Muscle of leg (tissue), 11 donors: ENCODE results near the gene CYFIP1. TPM values are rescaled to one million over a fixed set of nuclear protein-coding genes. Genes with fewer than 3 reads are reported as not detected.
"Not testable (repeated sequence)": the region's sequence is repeated elsewhere in the genome, so short reads cannot be mapped to it uniquely, and the experiment has no call there.

ENCODE experiments used
- DNase-seq: peaks from one replicate; pipeline ENCODE4 v3.0.0; 2013
- H3K27ac ChIP-seq: one replicate; pipeline ENCODE4 v1.5.1; 2013; ENCODE audit warnings: mild to moderate bottlenecking, low read length, control low read depth
- H3K27me3 ChIP-seq: one replicate; pipeline ENCODE4 v1.6.1; 2013; ENCODE audit warnings: low read length; ENCODE audit not compliant: control insufficient read depth, insufficient read depth
- H3K36me3 ChIP-seq: one replicate; pipeline ENCODE4 v1.6.1; 2013; ENCODE audit warnings: low read length; ENCODE audit not compliant: control insufficient read depth, insufficient read depth
- H3K4me1 ChIP-seq: one replicate; pipeline ENCODE4 v1.6.1; 2013; ENCODE audit warnings: low read length; ENCODE audit not compliant: control insufficient read depth, insufficient read depth
- H3K4me3 ChIP-seq: one replicate; pipeline ENCODE4 v1.5.1; 2013; ENCODE audit warnings: low read length, control low read depth
- H3K9me3 ChIP-seq: replicated peaks from 2 replicates; pipeline ENCODE4 v1.6.1; 2013; ENCODE audit warnings: low read depth, low read length; ENCODE audit not compliant: control insufficient read depth
- WGBS: methylation state at CpG from one replicate; pipeline ENCODE4 v1.1.5; 2013; ENCODE audit warnings: missing lambda C conversion rate; ENCODE audit not compliant: insufficient coverage; 5-methylcytosine and 5-hydroxymethylcytosine counted together
- polyA plus RNA-seq, 8 donors: library from polyadenylated mRNA; unstranded; fragments of 120-200 nt; gene quantifications; one replicate each; pipeline versions ENCODE4 v1.2.1 to v1.2.3, GENCODE V29; 2013; ENCODE audit warnings: inconsistent platforms in 1 of 8, low replicate concordance in 1 of 8; ENCODE audit not compliant: insufficient read length in 8 of 8, insufficient read depth in 1 of 8
- total RNA-seq: library from RNA; stranded (reverse); fragments of 120-200 nt; gene quantifications from one replicate; pipeline ENCODE4 v1.2.4, GENCODE V29; 2013

Gene CYFIP1
- total and polyA plus RNA-seq, 9 donors: 46.4 to 75.3 (median 61.0) TPM

DNA sequence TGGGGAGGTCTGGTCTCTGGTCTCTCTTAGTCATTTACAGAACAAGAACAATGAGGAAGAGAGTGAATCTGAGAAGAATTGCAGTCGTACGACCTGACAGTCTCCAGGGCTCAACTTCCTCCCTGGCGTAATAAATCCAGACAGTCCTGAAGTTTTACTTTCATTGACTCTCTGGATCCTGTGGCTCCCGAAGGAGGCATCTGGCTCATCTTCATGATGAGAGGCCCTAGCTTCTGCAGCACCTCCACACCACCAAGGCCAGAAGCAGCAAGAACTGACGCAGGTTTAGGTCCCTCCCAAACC, 11.8 kb upstream of the CYFIP1 start:
- DNase-seq: no peak
- Histone ChIP-seq H3K27ac (no peak overlapping the region), H3K9me3 (no peaks in the 10 kb centered on the region), H3K27me3 (no peaks in the 10 kb centered on the region), H3K4me1 (no peaks in the 10 kb centered on the region), H3K36me3 (peaks cover 14% of the 10 kb centered on the region), H3K4me3 (no peak overlapping the region)
- WGBS: 45% methylated on average over 2 of the region's 5 CpGs

DNA sequence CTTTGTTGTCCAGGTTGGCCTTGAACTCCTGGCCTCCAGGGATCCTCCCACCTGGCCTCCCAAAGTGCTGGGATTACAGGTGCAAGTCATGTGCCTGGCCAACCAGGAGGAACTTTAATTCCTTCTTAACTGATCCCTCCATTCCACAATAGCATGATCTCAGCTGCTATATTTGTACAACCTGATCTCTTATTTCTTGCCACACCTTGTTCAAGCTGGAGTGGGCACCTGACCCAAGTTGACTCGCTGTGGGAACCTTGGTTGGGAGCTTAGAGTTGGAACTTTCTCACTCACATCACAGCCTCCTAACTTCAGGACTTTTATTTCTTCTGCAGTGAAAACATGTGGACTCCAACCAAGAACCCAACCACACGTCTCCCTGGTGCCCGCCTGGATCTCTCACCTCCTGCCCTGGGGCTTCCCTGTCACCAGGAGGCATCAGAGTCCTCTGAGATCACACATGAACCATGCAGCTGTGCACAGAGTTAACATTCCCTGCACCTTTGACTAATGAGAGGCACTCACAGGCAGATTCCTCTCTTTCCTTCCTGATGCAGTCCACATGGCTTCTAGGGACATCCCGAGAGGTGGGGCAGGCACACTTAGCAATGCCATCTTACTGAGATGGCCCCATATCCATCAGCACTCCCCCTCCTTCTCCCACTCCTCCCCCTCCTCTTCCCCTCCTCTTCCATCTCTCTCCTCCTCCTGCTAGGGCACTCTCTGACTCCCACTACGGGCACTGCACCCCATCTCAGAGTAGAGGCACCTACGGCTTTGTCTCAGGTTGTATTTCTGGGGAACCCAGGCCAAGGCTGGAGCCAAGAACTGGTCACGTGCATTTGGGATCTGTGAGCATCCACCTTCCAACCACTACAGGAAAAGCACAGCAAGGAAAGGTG, 9.7 kb upstream of the CYFIP1 start:
- Histone ChIP-seq H3K9me3 (no peaks in the 10 kb centered on the region), H3K4me1 (no peaks in the 10 kb centered on the region), H3K27ac (no peak overlapping the region), H3K4me3 (no peak overlapping the region), H3K36me3 (peaks cover 7% of the 10 kb centered on the region), H3K27me3 (no peaks in the 10 kb centered on the region)
- no peak for DNase-seq
- WGBS: 61% methylated on average over 4 of the region's 7 CpGs

DNA sequence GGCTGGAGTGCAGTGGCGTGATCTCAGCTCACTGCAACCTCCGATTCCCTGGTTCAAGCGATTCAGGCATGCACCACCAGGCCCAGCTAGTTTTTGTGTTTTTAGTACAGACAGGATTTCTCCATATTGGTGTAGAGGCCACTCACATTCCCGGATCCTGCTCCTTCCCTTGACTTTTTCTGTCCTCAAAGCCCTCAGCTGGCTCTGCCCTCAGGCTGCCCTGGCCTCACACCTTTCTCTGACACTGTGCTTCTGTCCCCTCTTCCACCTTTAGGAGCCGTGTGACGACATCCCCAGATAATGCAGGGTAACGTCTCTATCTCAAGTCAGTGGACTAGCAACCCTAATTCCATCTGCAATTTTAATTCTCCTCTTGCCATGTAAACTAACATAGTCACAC, 8.6 kb upstream of the CYFIP1 start:
- no peak for DNase-seq
- Histone ChIP-seq H3K36me3 (peaks cover 3% of the 10 kb centered on the region), H3K27ac (no peak overlapping the region), H3K27me3 (no peaks in the 10 kb centered on the region), H3K4me3 (no peak overlapping the region), H3K9me3 (no peaks in the 10 kb centered on the region), H3K4me1 (no peaks in the 10 kb centered on the region)
- 77% methylated on average over 5 of the region's 7 CpGs for WGBS

DNA sequence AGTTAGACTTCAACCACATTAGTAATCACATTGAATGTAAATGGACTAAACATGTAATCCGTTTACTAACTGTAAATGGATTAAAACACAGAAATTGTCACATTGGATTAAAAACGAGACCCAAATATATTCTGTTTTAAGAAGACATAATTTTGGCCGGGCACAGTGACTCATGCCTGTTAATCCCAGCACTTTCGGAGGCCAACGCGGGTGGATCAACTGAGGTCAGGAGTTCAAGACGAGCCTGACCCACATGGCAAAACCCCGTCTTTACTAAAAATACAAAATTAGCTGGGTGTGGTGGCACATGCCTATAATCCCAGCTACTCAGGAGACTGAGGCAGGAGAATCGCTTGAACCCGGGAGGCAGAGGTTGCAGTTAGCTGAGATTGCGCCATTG, 1.8 kb upstream of the CYFIP1 start:
- H3K36me3 ChIP-seq, H3K27ac ChIP-seq, DNase-seq, H3K27me3 ChIP-seq, H3K9me3 ChIP-seq, H3K4me1 ChIP-seq, H3K4me3 ChIP-seq: not testable (repeated sequence)
- 83% methylated on average over 5 of the region's 11 CpGs for WGBS

DNA sequence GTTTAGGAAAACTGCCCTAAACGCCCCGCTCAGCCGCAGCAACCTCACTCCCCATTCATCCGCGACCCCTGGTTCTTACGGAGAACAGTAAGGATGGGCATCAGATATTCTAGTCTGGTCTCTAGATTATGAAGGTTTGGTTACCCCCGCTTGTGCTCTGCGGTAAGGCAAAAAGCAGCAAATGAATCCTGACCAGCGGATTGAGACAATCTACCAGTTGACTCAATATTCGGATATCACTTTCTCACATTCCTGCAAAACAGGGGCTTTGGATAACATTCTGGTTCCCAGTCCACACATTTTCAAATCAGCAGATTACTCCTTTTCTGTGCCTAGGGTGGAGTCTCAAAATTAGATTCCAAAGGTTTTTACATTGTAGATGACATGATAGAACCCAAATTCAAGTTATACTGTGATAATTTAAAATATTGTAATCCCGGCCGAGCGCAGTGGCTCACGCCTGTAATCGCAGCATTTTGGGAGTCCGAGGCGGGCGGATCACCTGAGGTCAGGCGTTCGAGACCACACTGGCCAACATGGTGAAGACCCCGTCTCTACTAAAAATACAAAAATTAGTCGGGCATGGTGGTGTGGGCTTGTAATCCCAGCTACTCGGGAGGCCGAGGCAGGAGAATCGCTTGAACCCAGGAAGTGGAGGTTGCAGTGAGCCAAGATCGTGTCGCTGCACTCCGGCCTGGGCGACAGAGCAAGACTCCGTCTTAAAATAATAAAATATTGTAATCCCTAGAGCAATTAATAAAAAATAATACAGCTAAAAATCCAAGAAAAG, 1.1 kb upstream of the CYFIP1 start:
- H3K36me3 ChIP-seq: no peaks in the 10 kb centered on the region
- peak overlapping the region; percentile 81 for H3K4me3 ChIP-seq
- no peak for DNase-seq
- peak overlapping the region; percentile 13 for H3K27ac ChIP-seq
- peaks cover 2% of the 10 kb centered on the region for H3K27me3 ChIP-seq
- H3K9me3 ChIP-seq: no peaks in the 10 kb centered on the region
- WGBS: 63% methylated on average over 10 of the region's 30 CpGs
- H3K4me1 ChIP-seq: peaks cover 6% of the 10 kb centered on the region

DNA sequence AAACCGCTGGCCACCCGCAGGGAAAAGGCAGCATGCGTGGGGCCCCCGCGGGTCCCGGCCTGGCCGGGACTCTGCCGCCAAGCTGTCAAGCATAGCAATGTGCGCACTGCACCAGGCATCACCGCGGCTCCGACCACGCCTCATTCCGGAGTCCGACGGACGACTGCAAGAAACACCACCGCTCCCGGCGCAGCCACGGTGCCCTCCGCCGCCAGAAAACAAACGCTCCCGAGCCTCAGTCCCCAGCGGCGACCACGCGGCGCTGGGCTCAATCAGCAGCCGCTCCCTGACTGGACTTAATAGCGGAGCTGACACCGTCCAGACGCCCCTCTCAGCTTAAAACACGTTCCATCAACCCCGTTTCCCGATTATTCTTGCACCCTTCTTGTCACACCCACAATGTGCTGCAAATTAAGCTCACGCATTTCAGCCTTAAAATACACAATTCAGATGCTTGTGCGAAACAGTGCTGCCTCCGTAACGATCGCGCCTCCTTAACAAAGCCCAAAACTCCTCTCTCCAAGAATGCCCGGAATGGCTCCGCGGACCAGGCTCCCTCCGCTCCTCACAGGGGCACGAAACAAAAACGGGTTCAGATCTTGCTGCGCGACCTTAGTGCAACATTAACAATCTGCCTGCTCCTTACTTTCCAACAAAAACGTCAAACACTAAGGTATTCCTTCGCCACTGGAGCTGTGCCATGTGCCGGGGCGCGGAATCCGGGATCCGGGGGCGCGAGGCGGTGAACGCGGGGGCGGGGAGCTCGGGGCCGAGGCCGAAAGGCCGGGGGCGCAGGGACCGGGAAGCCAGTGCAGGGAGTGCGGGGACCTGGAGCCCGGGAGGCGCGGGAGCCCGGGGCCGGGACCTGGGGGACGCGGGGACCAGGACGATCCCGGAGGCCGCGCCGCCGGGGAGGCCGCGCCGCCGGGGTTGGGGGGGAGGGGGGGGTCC, 655 bp downstream of the CYFIP1 start:
- Histone ChIP-seq H3K9me3 (no peaks in the 10 kb centered on the region), H3K27ac (peak overlapping the region; percentile 71), H3K4me1 (peaks cover 6% of the 10 kb centered on the region), H3K4me3 (peak overlapping the region; percentile 81), H3K36me3 (no peaks in the 10 kb centered on the region), H3K27me3 (peaks cover 2% of the 10 kb centered on the region)
- DNase-seq: peak; percentile 50
- under 1% methylated on average over 78 of the region's 88 CpGs for WGBS

DNA sequence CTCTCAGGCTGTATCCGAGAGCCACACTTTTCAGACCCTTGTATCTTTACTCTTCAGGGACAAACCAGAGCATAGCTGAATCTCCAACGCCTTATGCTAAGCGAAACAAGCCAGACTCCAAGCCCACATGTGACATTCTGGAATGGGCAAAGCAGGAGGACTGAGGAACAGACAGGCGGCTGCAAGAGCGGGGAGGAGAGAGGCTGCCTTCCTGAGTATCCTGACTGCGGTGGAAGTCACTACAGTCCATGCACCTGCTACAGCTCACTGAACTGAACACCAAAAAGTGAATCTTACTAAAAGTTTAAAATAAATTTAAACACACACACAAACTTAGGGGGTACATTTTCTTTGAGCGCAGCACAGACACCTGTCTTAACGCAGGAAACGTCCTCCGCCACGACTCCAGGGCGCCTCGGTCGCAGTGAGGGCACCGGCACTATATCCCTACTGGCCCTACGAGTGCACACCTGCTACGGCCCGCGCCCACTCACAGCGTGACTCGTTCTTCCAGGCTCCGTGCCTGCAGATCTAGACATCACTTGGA, 1.4 kb downstream of the CYFIP1 start:
- H3K9me3 ChIP-seq: no peaks in the 10 kb centered on the region
- 3% methylated on average over 18 of the region's 22 CpGs for WGBS
- H3K4me1 ChIP-seq: peaks cover 6% of the 10 kb centered on the region
- peak overlapping the region; percentile 81 for H3K4me3 ChIP-seq
- no peaks in the 10 kb centered on the region for H3K36me3 ChIP-seq
- H3K27me3 ChIP-seq: peaks cover 2% of the 10 kb centered on the region
- no peak for DNase-seq
- no peak overlapping the region for H3K27ac ChIP-seq

DNA sequence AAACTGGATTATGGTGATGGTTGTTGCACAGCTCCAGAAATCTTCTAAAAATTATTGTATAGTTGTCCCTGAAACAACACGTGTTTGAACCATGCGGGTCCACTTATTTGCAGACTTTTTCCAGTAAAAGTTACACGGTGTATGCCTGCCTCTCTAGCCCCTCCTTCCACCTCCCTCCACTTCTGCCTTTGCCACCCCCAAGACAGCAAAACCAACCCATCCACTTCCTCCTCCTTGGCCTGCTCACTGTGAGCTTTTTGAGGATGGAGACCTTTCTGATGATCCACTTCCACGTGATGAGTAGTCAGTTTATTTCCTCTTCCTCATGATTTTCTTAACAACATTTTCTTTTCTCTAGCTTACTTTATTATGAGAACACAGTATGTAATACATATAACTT, 5.4 kb downstream of the CYFIP1 start:
- Histone ChIP-seq H3K36me3 (no peaks in the 10 kb centered on the region), H3K27me3 (peaks cover 2% of the 10 kb centered on the region), H3K4me3 (no peak overlapping the region), H3K9me3 (peaks cover 5% of the 10 kb centered on the region), H3K27ac (no peak overlapping the region), H3K4me1 (peaks cover 6% of the 10 kb centered on the region)
- WGBS: 60% methylated on average over 1 of the region's 4 CpGs
- DNase-seq: peak; percentile 61

DNA sequence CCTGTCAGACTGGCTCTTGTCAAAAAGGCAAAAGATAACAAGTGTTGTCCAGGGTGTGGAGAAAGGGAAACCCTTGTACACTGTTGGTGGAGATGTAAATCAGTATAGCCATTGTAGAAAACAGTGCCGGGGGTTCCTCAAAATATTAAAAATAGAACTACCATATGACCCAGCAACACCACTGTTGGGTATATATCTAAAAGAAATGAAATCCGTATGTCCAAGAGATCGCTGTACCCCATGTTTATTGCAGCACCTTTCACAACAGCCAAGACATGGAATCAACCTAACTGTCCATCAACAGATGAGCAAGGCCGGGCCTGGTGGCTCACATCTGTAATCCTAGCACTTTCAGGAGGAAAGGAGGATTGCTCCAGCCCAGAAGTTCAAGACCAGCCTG, 6.2 kb downstream of the CYFIP1 start:
- Histone ChIP-seq H3K27me3 (no peaks in the 10 kb centered on the region), H3K36me3 (peaks cover 2% of the 10 kb centered on the region), H3K9me3 (peaks cover 5% of the 10 kb centered on the region), H3K27ac (no peak overlapping the region), H3K4me3 (no peak overlapping the region), H3K4me1 (peaks cover 5% of the 10 kb centered on the region)
- WGBS: 100% methylated on average over 1 of the region's 4 CpGs
- no peak for DNase-seq
